ENCODE results near the gene FBRSL1.
"Not testable (repeated sequence)": the region's sequence is repeated elsewhere in the genome, so short reads cannot be mapped to it uniquely, and the experiment has no call there.

FBRSL1 gene

DNA sequence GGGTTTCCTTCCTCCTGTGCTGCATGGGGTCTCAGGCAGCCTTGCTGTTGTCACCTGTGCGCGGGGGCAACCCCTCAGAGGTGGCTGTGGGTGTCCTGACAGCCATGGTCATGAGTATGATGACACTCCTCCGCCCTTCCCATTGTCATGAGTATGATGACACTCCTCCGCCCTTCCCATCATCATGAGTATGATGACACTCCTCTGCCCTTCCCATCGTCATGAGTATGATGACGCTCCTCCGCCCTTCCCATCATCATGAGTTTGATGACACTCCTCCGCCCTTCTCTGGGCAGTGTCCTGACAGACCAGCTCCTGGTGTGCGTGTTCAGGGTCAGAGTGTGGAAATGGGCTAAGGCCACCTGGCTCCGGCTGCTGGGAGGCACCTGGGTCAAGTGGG, 40.0 kb downstream of the FBRSL1 start:
- DNase-seq, result no peak

DNA sequence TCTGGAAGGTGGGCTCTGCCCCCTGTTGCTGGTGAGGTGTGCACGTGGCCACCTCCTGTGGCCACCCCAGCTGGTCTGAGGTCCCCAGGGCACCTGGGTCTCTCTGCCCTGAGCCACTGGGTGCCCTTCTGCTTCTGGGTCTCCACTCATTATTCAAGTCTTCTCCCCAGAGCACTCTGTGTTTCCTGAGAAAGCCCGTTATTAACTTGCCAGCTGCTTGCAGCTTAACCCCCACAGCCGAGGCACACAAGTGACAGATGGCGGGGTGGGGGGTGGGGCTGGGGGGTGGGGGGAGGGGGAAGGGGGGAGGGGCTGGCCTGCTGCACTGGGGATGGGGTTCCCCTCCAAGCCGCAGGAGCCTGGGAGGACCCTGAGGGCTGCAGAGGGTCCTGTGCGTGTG, 40.5 kb downstream of the FBRSL1 start:
- no peak for DNase-seq

DNA sequence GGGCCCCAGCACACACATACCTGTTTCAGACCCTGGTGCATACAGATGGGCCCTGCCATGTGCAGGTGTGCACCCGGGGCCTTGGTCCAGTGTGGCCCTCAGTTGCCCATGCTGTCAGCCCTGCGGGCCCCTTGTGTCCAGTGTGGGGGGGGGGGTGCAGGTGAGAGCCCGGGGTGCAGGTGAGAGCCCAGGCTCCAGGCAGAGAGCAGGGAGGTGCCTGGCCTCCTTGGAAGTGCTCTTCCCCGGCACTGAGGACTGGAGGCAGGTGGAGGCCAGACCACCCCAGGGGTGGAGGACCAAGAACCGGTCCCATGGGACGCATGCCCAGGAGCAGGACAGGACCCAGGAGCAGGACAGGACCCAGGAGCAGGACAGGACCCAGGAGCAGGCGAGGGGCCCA, 40.9 kb downstream of the FBRSL1 start:
- DNase-seq, result no peak

- DNase-seq, result not testable (repeated sequence)
Observed at GRCh38 chr12:132532711-132533583, 43.0 kb downstream of the FBRSL1 start.

DNA sequence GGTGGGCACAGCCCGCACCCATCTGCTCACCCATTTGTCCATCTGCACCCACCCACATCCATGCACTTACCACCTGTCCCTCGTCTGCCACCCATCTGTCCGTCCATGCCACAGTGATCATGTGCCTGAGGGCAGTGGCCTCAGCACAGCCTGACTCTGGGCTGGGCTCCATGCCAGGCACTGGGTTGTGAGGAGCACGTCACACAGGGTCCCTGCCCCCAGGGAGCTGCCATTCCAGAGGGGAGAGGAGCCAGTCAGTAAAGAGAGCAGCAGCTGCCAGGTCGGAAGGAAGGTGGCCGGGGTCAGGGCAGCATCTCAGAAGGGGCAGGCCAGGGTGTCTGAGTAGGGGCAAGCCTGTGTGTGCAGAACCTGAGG, 43.6 kb downstream of the FBRSL1 start:
- DNase-seq, result no peak

DNA sequence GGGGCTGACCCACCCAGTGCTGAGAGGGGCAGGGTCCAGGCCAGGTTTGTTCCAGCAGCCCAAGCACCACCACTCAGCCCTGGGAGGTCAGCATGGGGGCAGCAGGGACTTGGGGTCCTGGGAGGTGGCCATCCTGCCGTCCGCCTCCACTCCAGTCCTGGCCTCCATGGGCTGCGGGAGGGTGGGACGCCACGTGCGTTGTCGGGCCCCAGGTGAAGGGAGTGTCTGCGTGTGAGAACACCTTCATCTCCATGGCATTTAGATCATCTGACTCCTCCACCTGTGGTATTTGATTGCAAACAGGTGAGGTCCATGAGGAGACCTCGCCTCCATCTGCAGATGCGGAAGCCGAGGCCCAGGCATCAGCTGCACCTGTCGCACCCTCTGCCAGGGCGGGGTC, 44.1 kb downstream of the FBRSL1 start:
- no peak for DNase-seq

DNA sequence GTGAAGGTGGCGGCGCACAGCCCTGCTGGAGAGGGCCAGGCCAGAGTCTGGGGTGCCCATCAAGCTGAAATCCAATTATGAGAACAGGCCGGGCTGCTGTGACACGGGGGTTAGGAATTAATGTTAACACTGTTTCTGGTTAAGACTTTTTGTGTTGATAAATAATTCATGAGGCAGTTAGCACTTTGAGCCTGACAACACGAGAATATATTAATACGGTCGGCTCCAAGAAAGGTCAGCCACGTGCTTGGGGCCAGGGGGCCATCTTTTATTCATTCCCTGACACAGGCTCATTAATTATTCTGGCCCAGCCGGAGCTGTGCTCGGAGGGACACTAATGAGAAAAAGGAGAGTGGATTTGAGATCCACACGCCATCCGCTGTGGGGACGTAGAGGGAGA, 45.1 kb downstream of the FBRSL1 start:
- no peak for DNase-seq

- no peak for DNase-seq
Observed at GRCh38 chr12:132536102-132536876, 46.3 kb downstream of the FBRSL1 start.

- no peak for DNase-seq
Observed at GRCh38 chr12:132537049-132537448, 47.1 kb downstream of the FBRSL1 start.

GRCh38 chr12:132537836-132538662, 48.1 kb downstream of the FBRSL1 start:
- no peak for DNase-seq

DNA sequence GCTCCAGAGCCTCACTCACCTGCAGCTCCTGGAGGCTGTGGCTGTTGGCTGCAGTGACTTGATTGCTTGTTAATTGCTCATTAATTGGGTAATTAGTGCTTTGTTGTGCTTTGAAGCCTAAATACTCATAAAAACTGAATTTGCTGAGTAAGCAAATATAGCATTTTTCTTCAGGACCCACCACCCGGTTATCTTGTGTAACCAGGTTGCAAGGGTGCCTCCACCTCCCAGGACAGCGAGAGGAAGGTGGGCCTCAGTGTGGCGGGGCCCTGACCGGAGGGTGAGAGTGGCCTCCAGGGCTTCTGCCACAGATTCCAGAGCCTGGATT, 48.7 kb downstream of the FBRSL1 start:
- DNase-seq, result no peak

DNA sequence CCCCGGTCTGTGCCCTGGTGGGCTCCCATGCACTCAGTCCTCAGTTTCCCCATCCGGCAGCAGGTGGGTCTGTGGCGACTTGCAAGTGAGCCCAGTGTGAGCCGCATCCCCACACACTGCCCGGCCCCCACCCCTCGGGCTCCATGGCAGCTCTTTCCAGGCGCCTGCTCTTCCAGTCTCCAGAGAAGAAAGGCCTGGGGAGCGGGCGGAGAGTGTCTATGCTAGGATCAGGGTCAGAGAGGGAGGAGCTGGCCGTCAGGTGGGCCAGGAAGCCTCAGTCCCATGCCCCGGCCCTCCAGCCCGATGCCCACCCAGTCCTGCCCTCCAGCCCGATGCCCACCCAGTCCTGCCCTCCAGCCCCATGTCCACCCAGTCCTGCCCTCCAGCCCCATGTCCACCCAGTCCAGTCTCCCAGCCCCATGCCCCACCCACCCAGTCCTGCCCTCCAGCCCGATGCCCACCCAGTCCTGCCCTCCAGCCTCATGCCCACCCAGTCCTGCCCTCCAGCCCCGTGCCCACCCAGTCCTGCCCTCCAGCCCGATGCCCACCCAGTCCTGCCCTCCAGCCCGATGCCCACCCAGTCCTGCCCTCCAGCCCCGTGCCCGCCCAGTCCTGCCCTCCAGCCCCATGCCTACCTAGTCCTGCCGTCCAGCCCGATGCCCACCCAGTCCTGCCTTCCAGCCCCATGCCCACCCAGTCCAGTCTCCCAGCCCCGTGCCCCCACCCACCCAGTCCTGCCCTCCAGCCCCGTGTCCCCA, 49.2 kb downstream of the FBRSL1 start:
- DNase-seq, result no peak

- no peak for DNase-seq
Observed at GRCh38 chr12:132540436-132540835, 50.5 kb downstream of the FBRSL1 start.

DNA sequence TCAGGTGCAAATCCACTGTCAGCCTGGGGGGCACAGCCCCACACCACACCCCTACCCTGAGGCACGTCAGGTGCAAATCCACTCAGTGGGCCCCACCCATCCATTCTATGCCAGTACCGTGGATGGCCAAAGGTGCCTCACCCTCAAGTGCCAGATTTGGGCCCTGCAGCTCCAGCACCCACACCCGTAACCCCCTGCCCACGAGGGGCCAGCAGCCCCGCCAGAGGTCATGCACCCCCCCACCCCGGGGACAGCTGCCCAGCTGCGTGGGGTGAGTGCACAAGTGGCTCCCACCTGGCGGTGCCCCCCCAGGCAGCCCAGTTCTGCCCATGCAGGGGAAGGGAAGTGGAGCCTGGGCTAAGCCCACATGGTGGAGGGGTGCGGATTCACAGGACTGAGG, 51.2 kb downstream of the FBRSL1 start:
- no peak for DNase-seq

DNA sequence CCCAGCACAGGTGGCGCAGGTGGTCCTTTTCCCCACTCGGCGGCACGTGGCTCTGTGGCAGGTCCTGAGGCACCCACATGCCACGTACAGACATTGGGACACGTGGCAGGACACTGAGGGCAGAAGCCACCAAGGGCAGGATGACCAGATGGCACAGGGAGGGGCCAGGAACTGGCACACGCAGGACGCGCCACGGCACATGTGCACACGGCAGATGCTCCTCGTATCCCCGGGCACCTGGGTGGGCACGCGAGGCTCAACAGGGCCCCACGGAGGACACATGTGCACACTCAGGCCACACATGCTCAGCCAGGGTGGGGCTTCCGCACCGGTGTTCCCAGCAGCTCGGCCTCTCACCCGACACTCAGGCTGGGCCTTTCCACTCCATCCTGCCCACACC, 52.0 kb downstream of the FBRSL1 start:
- no peak for DNase-seq

DNA sequence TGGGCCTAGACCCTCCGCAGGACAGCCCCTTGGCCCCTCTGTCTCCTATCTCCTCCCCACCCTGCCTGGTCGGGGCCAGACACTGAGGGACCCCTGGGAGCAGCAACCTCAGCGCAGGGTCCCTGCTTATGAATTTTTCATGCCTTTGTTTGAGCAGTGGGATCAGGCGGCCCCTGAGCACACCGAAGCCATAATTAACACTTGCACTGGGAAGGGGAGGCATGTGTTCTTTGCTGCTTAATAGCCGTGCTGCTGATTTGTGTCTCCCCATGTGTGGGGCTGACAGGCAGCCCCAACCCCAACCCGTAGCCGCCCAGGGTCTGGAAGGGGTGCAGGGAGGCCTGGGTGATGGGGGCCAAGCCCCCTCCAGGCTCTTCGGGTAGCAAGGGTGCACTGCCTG, 52.7 kb downstream of the FBRSL1 start:
- DNase-seq, result no peak

GRCh38 chr12:132543298-132544079, 53.5 kb downstream of the FBRSL1 start:
- DNase-seq, result no peak

- no peak for DNase-seq
Observed at GRCh38 chr12:132544080-132544397, 54.1 kb downstream of the FBRSL1 start.

- no peak for DNase-seq
Observed at GRCh38 chr12:132544498-132544897, 54.5 kb downstream of the FBRSL1 start.

- no peak for DNase-seq
Observed at GRCh38 chr12:132545164-132545953, 55.4 kb downstream of the FBRSL1 start.

DNA sequence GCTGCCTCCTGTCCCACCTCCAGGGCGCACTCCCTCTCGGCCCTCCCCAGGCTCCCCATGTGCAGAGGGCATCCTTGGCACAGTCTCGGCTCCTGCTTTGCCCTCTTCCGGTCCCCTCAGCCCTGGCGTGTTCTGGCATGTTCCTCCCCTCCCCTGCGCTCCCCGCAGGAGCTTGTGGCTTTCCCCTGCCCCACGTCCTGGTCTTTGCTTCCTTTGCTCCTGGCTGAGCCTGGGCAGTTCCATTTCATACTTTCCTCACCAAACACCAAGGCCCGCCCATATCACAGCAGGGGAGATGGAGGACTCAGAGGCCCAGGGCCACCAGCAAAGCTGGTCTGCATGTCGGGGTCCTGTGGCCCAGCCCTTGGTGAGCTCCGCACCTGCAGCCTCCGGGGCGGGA, 56.0 kb downstream of the FBRSL1 start:
- DNase-seq, result no peak

Measured in AML-193 (cell line).